ENCODE results near the gene NSRP1. TPM values are rescaled to one million over a fixed set of nuclear protein-coding genes. Genes with fewer than 3 reads are reported as not detected.

Gene NSRP1
- polyA plus RNA-seq, 1 donor from 2014 or later = 8.6 TPM

DNA sequence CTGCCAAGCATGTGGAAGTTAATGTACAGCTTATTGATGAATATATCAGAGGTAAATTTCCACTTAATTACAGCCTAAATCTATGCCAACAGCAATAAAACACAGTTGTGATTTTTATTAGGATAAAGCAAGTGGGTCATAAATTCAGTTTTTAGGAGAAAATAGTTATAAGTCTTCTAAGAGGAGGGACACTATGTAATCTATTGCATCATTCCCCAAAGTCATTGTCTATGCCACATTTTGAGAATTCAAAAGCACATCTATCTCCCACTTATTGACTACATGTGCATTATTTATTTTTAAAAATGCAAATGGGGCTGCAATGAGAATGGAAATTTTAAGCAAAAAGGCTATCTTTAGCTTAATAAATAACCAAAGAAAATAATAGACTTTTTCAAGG is 23.7 kb upstream of the NSRP1 start:
- H2AFZ ChIP-seq (ENCODE audit: low read depth, low read length) = no peak overlapping the region
- no peaks in the 10 kb centered on the region for H3K27me3 ChIP-seq (ENCODE audit: insufficient read depth, low read depth, low read length)
- no peak overlapping the region for H3K27ac ChIP-seq (ENCODE audit: low read length)

DNA sequence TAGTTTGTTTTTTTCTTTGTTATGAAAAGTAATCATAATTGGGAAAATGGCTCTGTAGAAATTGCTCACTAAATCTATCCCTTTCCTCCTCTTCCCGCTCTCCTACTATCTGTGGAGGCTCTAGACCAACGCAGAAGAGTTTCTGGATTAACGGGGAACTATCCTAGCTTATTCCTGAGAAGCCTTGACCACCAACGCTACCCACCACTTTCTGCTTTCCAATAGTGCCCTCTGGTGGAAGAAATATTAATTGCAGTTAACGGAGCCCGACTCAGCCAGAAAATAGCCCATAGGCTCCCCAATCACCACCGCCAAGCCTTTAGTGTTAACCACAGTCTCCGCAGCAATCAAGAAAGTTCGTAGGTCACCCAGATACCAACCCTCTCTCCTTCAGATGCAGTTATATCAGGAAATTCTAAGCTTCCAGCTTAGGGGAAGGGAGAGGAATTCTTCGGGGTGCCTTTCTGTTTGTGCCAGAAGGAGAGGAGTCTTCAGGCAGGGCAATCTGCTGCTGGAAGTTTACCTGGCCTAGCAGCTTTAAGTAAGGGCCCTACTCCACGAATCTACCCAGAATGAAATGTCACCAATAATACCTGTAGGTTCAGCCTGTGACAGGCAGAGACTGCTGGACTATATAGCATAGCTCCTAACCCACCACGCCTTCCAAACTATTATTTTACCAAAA is 23.0 kb upstream of the NSRP1 start:
- Histone ChIP-seq H3K27ac (ENCODE audit: low read length) (no peak overlapping the region), H2AFZ (ENCODE audit: low read depth, low read length) (no peak overlapping the region), H3F3A (ENCODE audit: insufficient read depth, low read length, poor library complexity, severe bottlenecking) (no peaks in the 10 kb centered on the region), H3K36me3 (ENCODE audit: insufficient read depth, low read length) (no peaks in the 10 kb centered on the region), H3K9me2 (ENCODE audit: insufficient read depth, low read length) (no peaks in the 10 kb centered on the region), H3K4me2 (ENCODE audit: low read length) (no peak overlapping the region), H3K9me3 (ENCODE audit: low read length) (no peaks in the 10 kb centered on the region), H3K4me3 (ENCODE audit: low read length) (no peak overlapping the region), H4K20me1 (ENCODE audit: insufficient read depth) (no peaks in the 10 kb centered on the region), H3K9ac (ENCODE audit: low read length) (no peak overlapping the region), H3K79me2 (replicated peaks; ENCODE audit: insufficient read depth, low read length) (no peaks in the 10 kb centered on the region), H3K27me3 (ENCODE audit: insufficient read depth, low read depth, low read length) (no peaks in the 10 kb centered on the region)
- TF ChIP-seq, protein P1, sequence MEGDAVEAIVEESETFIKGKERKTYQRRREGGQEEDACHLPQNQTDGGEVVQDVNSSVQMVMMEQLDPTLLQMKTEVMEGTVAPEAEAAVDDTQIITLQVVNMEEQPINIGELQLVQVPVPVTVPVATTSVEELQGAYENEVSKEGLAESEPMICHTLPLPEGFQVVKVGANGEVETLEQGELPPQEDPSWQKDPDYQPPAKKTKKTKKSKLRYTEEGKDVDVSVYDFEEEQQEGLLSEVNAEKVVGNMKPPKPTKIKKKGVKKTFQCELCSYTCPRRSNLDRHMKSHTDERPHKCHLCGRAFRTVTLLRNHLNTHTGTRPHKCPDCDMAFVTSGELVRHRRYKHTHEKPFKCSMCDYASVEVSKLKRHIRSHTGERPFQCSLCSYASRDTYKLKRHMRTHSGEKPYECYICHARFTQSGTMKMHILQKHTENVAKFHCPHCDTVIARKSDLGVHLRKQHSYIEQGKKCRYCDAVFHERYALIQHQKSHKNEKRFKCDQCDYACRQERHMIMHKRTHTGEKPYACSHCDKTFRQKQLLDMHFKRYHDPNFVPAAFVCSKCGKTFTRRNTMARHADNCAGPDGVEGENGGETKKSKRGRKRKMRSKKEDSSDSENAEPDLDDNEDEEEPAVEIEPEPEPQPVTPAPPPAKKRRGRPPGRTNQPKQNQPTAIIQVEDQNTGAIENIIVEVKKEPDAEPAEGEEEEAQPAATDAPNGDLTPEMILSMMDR (IDR thresholded peaks at IDR 0.05; ENCODE audit: poor library complexity, severe bottlenecking) = peak; percentile 91
- peak; percentile 94 for TF ChIP-seq RAD21 (conservative IDR thresholded peaks at IDR 0.05)
- no peak for TF ChIP-seq EZH2 (IDR thresholded peaks at IDR 0.05; ENCODE audit: borderline replicate concordance, insufficient read depth, low read length, poor library complexity, severe bottlenecking)
- peak; percentile 91 for TF ChIP-seq SMC3 (conservative IDR thresholded peaks at IDR 0.05; ENCODE audit: poor library complexity)

More for the DNA sequence above, 23.7 kb upstream of the NSRP1 start:
- Histone ChIP-seq H4K20me1 (ENCODE audit: insufficient read depth) (no peaks in the 10 kb centered on the region), H3K36me3 (ENCODE audit: insufficient read depth, low read length) (no peaks in the 10 kb centered on the region), H3K9me3 (ENCODE audit: low read length) (no peaks in the 10 kb centered on the region), H3K4me2 (ENCODE audit: low read length) (no peak overlapping the region), H3F3A (ENCODE audit: insufficient read depth, low read length, poor library complexity, severe bottlenecking) (no peaks in the 10 kb centered on the region), H3K9ac (ENCODE audit: low read length) (no peak overlapping the region), H3K9me2 (ENCODE audit: insufficient read depth, low read length) (no peaks in the 10 kb centered on the region), H3K79me2 (replicated peaks; ENCODE audit: insufficient read depth, low read length) (no peaks in the 10 kb centered on the region), H3K4me3 (ENCODE audit: low read length) (no peak overlapping the region)
- TF ChIP-seq, protein P1 (IDR thresholded peaks at IDR 0.05; ENCODE audit: poor library complexity, severe bottlenecking) = no peak
- no peak for TF ChIP-seq TAF1 (IDR thresholded peaks at IDR 0.05; ENCODE audit: low read depth)
- no peak for TF ChIP-seq POLR2AphosphoS5 (IDR thresholded peaks at IDR 0.05)
- TF ChIP-seq EZH2 (IDR thresholded peaks at IDR 0.05; ENCODE audit: borderline replicate concordance, insufficient read depth, low read length, poor library complexity, severe bottlenecking) = no peak
- TF ChIP-seq SMC3 (conservative IDR thresholded peaks at IDR 0.05; ENCODE audit: poor library complexity) = no peak
- TF ChIP-seq, protein P2, sequence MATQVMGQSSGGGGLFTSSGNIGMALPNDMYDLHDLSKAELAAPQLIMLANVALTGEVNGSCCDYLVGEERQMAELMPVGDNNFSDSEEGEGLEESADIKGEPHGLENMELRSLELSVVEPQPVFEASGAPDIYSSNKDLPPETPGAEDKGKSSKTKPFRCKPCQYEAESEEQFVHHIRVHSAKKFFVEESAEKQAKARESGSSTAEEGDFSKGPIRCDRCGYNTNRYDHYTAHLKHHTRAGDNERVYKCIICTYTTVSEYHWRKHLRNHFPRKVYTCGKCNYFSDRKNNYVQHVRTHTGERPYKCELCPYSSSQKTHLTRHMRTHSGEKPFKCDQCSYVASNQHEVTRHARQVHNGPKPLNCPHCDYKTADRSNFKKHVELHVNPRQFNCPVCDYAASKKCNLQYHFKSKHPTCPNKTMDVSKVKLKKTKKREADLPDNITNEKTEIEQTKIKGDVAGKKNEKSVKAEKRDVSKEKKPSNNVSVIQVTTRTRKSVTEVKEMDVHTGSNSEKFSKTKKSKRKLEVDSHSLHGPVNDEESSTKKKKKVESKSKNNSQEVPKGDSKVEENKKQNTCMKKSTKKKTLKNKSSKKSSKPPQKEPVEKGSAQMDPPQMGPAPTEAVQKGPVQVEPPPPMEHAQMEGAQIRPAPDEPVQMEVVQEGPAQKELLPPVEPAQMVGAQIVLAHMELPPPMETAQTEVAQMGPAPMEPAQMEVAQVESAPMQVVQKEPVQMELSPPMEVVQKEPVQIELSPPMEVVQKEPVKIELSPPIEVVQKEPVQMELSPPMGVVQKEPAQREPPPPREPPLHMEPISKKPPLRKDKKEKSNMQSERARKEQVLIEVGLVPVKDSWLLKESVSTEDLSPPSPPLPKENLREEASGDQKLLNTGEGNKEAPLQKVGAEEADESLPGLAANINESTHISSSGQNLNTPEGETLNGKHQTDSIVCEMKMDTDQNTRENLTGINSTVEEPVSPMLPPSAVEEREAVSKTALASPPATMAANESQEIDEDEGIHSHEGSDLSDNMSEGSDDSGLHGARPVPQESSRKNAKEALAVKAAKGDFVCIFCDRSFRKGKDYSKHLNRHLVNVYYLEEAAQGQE (IDR thresholded peaks at IDR 0.05; ENCODE audit: borderline replicate concordance) = no peak

Measured in neural cell (in vitro differentiated cells).